Esophagus muscularis mucosa (tissue), 4 donors: ENCODE results near the gene SBK3.

Experiments used
- CTCF ChIP-seq, 3 experiments: fragments of 200-600 bp in 2 of 3; fragments of 450-650 bp in 1 of 3; sonication (generic) in 2 of 3; IDR thresholded peaks; one replicate each; pipeline ENCODE4 v1.5.1; 2017 to 2019; ENCODE audit warnings: antibody characterized with exemption in 3 of 3, mild to moderate bottlenecking in 2 of 3, moderate library complexity in 1 of 3
- EP300 ChIP-seq: sonication (generic); formaldehyde crosslinking; IDR thresholded peaks from one replicate; pipeline ENCODE4 v1.6.1; 2017; ENCODE audit warnings: antibody characterized with exemption
- POLR2A ChIP-seq: fragments of 450-650 bp; IDR thresholded peaks from one replicate; pipeline ENCODE4 v1.6.1; 2017; ENCODE audit warnings: antibody characterized with exemption, moderate library complexity, mild to moderate bottlenecking, low read depth
- POLR2AphosphoS5 ChIP-seq, 2 donors: sonication (generic); formaldehyde crosslinking; IDR thresholded peaks; one replicate each; pipeline ENCODE4 v1.6.1; 2017; ENCODE audit warnings: antibody characterized with exemption in 2 of 2

DNA sequence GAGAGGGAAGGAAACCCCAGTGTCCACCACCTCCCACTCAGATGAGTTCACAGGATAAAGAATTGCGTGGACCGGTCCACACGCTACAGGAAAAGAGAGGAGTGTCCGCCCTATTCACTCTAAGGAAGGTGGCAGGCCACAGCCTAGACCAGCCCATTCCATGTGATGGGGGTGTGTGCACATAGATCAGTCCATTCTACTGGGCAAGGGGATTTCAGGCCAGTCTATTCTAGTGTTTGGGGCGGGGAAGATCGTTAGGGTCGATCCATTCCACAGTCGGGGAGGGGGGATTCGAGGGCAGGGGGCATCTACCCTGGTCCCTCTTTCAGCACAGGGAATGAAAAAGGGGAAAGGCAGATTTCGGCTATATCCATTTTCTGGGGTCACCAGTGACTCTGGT lies 46.2 kb upstream of the SBK3 start:
- no peak for TF ChIP-seq CTCF (IDR thresholded peaks at IDR 0.05)
- no peak for TF ChIP-seq POLR2A
- no peak for TF ChIP-seq POLR2AphosphoS5 (IDR thresholded peaks at IDR 0.05)
- no peak for TF ChIP-seq EP300
